WI38 (cell line): ENCODE data around the gene CIROP.

Source experiments
- H3K4me3 ChIP-seq: 2 replicates; pipeline ENCODE4 v1.5.1; 2011; ENCODE audit warnings: low read depth, mild to moderate bottlenecking, control low read depth, low read length
- TF ChIP-seq, protein P1 (sequence below): IDR thresholded peaks from 2 replicates; pipeline ENCODE4 v1.5.1; 2012; ENCODE audit warnings: low read depth, mild to moderate bottlenecking, control low read depth, low read length

CIROP gene

GRCh38 chr14:23104070-23104590, 659 bp downstream of the CIROP start:
- TF ChIP-seq, protein P1, sequence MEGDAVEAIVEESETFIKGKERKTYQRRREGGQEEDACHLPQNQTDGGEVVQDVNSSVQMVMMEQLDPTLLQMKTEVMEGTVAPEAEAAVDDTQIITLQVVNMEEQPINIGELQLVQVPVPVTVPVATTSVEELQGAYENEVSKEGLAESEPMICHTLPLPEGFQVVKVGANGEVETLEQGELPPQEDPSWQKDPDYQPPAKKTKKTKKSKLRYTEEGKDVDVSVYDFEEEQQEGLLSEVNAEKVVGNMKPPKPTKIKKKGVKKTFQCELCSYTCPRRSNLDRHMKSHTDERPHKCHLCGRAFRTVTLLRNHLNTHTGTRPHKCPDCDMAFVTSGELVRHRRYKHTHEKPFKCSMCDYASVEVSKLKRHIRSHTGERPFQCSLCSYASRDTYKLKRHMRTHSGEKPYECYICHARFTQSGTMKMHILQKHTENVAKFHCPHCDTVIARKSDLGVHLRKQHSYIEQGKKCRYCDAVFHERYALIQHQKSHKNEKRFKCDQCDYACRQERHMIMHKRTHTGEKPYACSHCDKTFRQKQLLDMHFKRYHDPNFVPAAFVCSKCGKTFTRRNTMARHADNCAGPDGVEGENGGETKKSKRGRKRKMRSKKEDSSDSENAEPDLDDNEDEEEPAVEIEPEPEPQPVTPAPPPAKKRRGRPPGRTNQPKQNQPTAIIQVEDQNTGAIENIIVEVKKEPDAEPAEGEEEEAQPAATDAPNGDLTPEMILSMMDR = no peak

GRCh38 chr14:23103581-23103980, 1.2 kb downstream of the CIROP start:
- H3K4me3 ChIP-seq = no peak overlapping the region
- TF ChIP-seq, protein P1 = no peak

More at GRCh38 chr14:23104070-23104590, 659 bp downstream of the CIROP start:
- H3K4me3 ChIP-seq = no peak overlapping the region

DNA sequence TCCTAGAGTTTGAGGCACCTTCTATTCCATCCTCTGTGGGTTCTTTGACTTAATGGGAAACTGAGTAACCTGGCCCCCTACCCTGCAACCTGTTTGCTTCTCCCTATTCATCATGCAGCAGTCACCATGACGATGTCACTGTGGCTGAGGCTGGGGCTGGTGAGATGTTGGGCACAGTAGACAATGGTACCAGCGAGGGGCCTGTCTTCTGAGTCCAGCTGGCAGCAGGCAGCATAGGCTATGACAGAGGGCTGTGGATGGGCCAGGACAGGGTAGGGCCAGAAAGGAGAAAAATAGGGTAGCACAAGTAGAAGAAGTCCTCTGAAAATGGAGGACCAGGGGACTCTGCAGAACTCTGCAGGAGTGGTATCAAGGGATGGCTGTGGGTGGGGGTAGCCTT, 2.0 kb downstream of the CIROP start:
- TF ChIP-seq, protein P1 = no peak
- H3K4me3 ChIP-seq = no peak overlapping the region

DNA sequence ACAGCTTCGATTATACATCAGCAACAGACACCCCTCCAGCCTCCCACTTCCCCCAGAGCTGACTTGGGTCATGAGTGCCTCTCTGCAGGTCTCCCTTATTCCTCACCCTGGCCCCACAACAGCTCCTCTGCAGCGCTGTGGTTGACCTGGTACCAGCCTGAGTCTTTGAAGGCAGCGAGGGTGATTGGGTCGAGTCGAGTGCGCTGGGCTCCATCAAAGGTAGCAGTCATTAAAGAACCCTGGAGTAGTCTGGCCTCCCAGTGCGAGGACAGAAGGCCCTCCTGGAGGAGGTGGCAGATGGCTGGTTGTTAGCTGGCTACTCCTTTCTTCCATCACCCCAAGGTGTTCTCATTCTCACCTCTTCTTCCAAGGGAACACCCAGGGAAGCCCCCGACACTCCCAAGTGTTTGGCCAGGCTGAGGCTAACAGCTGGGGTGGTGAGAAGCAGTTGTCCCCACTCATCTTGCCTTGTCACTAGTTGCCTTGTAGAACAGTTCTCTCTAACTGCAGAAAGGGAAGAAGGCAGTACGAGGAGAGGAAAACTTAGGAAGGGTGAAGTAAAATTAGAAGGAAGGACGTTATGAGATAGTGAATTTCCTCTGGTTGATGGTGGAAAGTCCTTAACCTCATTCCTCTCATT, 2.7 kb downstream of the CIROP start:
- no peak overlapping the region for H3K4me3 ChIP-seq
- TF ChIP-seq, protein P1 = no peak

- H3K4me3 ChIP-seq = no peak overlapping the region
- TF ChIP-seq, protein P1 = no peak
Measured at GRCh38 chr14:23101213-23101970, 3.4 kb downstream of the CIROP start.

GRCh38 chr14:23099212-23099861, 5.5 kb downstream of the CIROP start:
- no peak overlapping the region for H3K4me3 ChIP-seq
- TF ChIP-seq, protein P1 = no peak
